Chondrocyte (in vitro differentiated cells): Measurements from ENCODE around the gene NLRX1. TPM values are rescaled to one million over a fixed set of nuclear protein-coding genes. Genes with fewer than 3 reads are reported as not detected.
A peak's percentile ranks its signal among the peaks of the same experiment; 100 is the strongest.

Experiments
- DNase-seq: peaks from one replicate; pipeline ENCODE4 v3.0.0; 2021; ENCODE audit warnings: mixed read lengths, low spot score
- H3K27ac Mint-ChIP-seq: one replicate; pipeline ENCODE4 v1.8.0; 2021; ENCODE audit warnings: mild to moderate bottlenecking, moderate library complexity, mixed read lengths; ENCODE audit not compliant: unreplicated experiment
- H3K27me3 Mint-ChIP-seq: 2 replicates; pipeline ENCODE4 v1.8.0; 2021; ENCODE audit warnings: low read depth, mixed read lengths
- H3K36me3 Mint-ChIP-seq: 2 replicates; pipeline ENCODE4 v1.8.0; 2021; ENCODE audit warnings: low read depth, mixed read lengths
- H3K4me1 Mint-ChIP-seq: 2 replicates; pipeline ENCODE4 v1.8.0; 2021; ENCODE audit warnings: low read depth, mild to moderate bottlenecking, mixed read lengths
- H3K4me3 Mint-ChIP-seq: one replicate; pipeline ENCODE4 v1.8.0; 2021; ENCODE audit warnings: mild to moderate bottlenecking, moderate library complexity, mixed read lengths; ENCODE audit not compliant: unreplicated experiment
- H3K9me3 Mint-ChIP-seq: 2 replicates; pipeline ENCODE4 v1.8.0; 2021; ENCODE audit warnings: low read depth, mixed read lengths
- total RNA-seq: library from RNA; stranded (reverse); gene quantifications from 3 replicates; pipeline ENCODE4 v1.2.1, GENCODE V29; 2021
- TF ChIP-seq, protein P1 (sequence below): fragments of 200-600 bp; sonication (generic); IDR thresholded peaks from 2 replicates; pipeline ENCODE4 v1.5.0; 2021; ENCODE audit warnings: antibody characterized with exemption, mild to moderate bottlenecking, moderate library complexity

NLRX1 gene
- total RNA-seq, 1 donor from 2014 or later, result 20.1 TPM

DNA sequence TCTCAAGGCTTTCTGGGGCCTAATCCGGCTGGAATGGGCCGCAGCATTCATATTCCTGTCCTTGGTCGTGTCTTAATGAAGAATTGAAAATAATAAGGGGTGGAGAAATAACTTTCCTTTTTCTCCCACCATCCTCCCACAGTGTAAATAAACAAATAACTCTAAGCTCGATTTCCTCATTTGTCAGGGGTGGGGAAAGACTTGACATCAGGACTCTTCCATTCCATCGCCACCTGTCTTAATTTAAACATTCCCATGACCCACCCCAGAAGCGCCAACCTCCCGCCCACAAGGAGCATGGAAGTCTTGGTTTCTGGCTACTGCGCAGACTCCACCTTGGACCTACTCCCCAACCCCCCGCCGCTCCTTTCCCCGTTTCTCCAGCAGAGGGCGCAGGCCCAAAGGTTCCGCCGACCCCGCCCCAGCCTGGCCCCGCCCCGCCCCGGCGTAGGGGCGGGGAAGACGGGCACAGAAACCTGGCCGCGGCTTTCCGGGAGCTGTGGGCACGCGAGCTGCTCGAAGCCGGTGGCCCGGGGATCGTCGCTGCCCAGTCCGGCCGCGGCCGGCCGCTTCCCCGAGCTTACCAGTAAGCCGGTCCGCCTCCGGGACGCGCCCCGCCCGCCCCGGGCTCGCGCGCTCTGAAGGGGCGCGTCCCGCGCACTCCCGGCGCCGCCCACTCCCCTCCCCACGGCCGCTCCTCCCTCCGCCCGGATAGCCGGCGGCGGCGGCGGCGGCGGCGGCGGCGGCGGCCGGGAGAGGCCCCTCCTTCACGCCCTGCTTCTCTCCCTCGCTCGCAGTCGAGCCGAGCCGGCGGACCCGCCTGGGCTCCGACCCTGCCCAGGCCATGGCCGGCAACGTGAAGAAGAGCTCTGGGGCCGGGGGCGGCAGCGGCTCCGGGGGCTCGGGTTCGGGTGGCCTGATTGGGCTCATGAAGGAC lies 37.3 kb downstream of the NLRX1 start, which contains the start of gene CBL:
TSS of gene CBL (plus strand) at position 766 of the 937 bp plus-strand sequence. CDS start at position 845, 79 bp downstream.
- H3K27me3 Mint-ChIP-seq, result no peaks in the 10 kb centered on the region
- TF ChIP-seq, protein P1, sequence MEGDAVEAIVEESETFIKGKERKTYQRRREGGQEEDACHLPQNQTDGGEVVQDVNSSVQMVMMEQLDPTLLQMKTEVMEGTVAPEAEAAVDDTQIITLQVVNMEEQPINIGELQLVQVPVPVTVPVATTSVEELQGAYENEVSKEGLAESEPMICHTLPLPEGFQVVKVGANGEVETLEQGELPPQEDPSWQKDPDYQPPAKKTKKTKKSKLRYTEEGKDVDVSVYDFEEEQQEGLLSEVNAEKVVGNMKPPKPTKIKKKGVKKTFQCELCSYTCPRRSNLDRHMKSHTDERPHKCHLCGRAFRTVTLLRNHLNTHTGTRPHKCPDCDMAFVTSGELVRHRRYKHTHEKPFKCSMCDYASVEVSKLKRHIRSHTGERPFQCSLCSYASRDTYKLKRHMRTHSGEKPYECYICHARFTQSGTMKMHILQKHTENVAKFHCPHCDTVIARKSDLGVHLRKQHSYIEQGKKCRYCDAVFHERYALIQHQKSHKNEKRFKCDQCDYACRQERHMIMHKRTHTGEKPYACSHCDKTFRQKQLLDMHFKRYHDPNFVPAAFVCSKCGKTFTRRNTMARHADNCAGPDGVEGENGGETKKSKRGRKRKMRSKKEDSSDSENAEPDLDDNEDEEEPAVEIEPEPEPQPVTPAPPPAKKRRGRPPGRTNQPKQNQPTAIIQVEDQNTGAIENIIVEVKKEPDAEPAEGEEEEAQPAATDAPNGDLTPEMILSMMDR, result peak; percentile 97
- H3K27ac Mint-ChIP-seq, result peak within 1 kb of the TSS; percentile 93
- DNase-seq, result peak; percentile 92
- no peaks in the 10 kb centered on the region for H3K36me3 Mint-ChIP-seq
- H3K9me3 Mint-ChIP-seq, result no peaks in the 10 kb centered on the region
- H3K4me1 Mint-ChIP-seq, result peaks cover 32% of the 10 kb centered on the region
- peak within 1 kb of the TSS; percentile 96 for H3K4me3 Mint-ChIP-seq

DNA sequence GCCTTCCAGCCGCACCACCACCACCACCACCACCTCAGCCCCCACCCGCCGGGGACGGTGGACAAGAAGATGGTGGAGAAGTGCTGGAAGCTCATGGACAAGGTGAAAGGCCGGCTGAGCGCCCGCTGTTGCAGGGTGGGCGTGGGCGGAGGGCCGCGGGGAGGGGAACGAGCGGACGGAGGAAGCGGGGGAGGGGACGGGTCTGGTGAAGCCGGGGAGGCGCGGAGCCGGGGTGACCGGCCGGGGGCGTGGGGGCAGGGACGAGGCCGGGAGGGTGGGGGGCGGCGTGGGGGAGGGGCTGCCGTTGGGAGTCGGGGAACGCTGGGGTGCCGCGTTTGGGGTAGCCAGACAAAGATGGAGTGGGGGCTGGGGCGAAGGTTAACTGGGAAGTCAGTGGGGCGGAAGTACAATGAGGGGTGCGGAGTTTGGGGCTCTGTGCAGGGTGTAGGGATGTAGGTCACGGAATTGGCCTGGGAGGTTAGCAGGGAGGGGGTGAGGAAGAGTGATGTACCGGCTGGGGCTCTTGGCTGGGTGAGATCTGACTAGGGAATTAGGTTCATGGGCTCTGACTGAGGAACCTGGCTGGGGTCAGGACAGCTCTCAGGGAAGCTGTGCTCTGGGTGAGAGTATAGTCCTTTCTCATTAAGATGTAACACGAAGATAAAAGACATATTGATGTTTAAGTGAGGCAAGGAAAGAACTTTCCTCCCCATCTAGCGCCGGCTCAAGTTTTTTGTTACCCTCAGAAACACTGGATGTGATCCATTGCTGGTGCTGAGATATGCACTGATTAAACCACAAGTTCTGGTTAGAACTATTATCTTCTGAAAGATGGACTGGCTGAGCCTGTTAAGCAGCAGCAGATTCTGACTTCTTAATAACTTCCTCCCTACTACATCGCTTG lies 38.2 kb downstream of the NLRX1 start:
- Mint-ChIP-seq H3K27ac (peak overlapping the region; percentile 93), H3K4me1 (peaks cover 32% of the 10 kb centered on the region), H3K27me3 (no peaks in the 10 kb centered on the region), H3K36me3 (no peaks in the 10 kb centered on the region), H3K4me3 (peak overlapping the region; percentile 96), H3K9me3 (no peaks in the 10 kb centered on the region)
- TF ChIP-seq, protein P1, result no peak
- peak; percentile 91 for DNase-seq

DNA sequence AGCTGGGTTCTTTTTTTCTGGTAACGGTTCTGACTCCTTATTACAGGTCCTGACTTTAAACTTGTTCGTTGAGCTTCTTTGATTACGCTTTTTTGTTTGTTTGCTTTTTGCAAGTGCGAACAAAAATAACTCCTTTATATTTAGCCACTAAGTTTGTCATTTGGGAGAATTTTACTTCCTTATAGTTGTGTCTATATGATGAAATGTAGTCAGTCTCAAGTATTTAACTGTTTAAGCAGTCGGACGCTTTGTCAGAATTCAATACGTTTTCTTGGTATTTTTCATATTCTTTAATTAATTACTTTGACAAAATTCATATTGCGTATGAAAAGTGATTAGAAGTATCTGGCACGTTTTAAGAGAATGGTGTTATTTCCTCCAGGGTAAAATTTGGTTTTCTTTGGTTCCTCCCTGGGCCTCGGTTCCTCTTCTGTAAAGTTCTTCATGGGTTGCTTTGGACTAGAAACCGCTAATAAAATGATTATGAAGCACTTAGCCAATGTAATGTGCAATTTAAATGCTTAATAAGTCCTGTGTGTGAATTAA lies 39.0 kb downstream of the NLRX1 start:
- no peaks in the 10 kb centered on the region for H3K27me3 Mint-ChIP-seq
- no peak for DNase-seq
- no peaks in the 10 kb centered on the region for H3K36me3 Mint-ChIP-seq
- peaks cover 32% of the 10 kb centered on the region for H3K4me1 Mint-ChIP-seq
- peak overlapping the region; percentile 96 for H3K4me3 Mint-ChIP-seq
- TF ChIP-seq, protein P1, result no peak
- no peaks in the 10 kb centered on the region for H3K9me3 Mint-ChIP-seq
- peak overlapping the region; percentile 93 for H3K27ac Mint-ChIP-seq

DNA sequence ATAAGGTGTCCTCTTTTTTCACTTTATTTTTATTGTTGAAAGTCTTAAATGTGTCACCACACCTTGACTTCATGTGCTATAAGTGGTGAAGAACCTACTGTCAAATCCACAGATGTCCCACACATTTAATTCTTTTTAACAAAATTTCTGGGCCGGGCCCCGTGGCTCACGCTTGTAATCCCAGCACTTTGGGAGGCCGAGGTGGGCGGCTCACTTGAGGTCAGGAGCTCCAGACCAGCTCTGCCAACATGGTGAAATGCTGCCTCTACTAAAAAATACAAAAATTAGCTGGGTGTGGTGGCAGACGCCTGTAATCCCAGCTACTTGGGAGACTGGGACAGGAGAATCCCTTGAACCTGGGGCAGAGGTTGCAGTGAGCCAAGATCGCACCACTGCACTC lies 40.7 kb downstream of the NLRX1 start:
- TF ChIP-seq, protein P1, result no peak
- Mint-ChIP-seq H3K36me3 (no peaks in the 10 kb centered on the region), H3K4me1 (peaks cover 35% of the 10 kb centered on the region), H3K27me3 (no peaks in the 10 kb centered on the region), H3K27ac (peak overlapping the region; percentile 51), H3K4me3 (no peak overlapping the region), H3K9me3 (no peaks in the 10 kb centered on the region)
- DNase-seq, result peak; percentile 19

DNA sequence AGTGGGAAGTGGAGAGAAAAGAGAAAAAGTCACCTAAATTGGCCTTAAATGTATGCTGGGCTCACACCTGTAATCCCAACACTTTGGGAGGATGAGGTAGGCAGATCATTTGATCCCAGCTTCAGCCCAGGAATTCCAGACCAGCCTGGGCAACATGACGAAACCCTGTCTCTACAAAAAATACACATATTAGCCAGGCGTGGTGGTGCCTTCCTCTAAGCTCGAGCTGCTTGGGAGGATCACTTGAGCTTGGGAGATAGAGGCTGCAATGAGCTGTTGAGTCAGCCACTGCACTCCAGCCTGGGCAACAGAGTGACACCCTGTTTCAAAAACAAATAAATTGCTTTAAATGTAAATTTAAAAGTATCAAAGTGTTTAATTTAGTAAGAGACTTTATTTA lies 41.5 kb downstream of the NLRX1 start:
- H3K27ac Mint-ChIP-seq, result peak overlapping the region; percentile 57
- H3K27me3 Mint-ChIP-seq, result no peaks in the 10 kb centered on the region
- TF ChIP-seq, protein P1, result no peak
- no peak overlapping the region for H3K4me3 Mint-ChIP-seq
- no peak for DNase-seq
- no peaks in the 10 kb centered on the region for H3K36me3 Mint-ChIP-seq
- peaks cover 35% of the 10 kb centered on the region for H3K4me1 Mint-ChIP-seq
- no peaks in the 10 kb centered on the region for H3K9me3 Mint-ChIP-seq
